K562 (cell line): ENCODE measurements around the gene ECSIT. TPM values are rescaled to one million over a fixed set of nuclear protein-coding genes. Genes with fewer than 3 reads are reported as not detected.

Experiments used
- CUX1 ChIP-seq: fragments of 200-800 bp; sonication (Bioruptor generic); IDR thresholded peaks from 2 replicates; pipeline ENCODE4 v1.6.1; 2016; ENCODE audit warnings: missing genetic modification characterization, missing compliant biosample characterization
- GABPB1 ChIP-seq: sonication (generic); formaldehyde crosslinking; IDR thresholded peaks from 2 replicates; pipeline ENCODE4 v1.8.0; 2022; ENCODE audit warnings: mild to moderate bottlenecking, missing genetic modification reagents
- ID3 ChIP-seq, 2 experiments: fragments of 250-450 bp in 1 of 2; fragments of 450-650 bp in 1 of 2; sonication (Bioruptor Pico) in 1 of 2; IDR thresholded peaks; 2 replicates each; pipeline versions ENCODE4 v1.6.1 to v1.8.0; 2016 to 2021; ENCODE audit warnings: mild to moderate bottlenecking in 2 of 2, moderate library complexity in 2 of 2, missing compliant biosample characterization in 1 of 2, missing genetic modification characterization in 1 of 2
- NR3C1 ChIP-seq: sonication (generic); formaldehyde crosslinking; IDR thresholded peaks from 2 replicates; pipeline ENCODE4 v1.8.1; 2022; ENCODE audit warnings: missing genetic modification reagents
- POLR2G ChIP-seq: fragments of 200-400 bp; formaldehyde crosslinking; IDR thresholded peaks from 2 replicates; pipeline ENCODE4 v1.6.1; 2017; ENCODE audit warnings: low read depth, mild to moderate bottlenecking, antibody characterized with exemption, low read length, moderate library complexity
- RREB1 ChIP-seq: fragments of 250-450 bp; sonication (Bioruptor Pico); IDR thresholded peaks from 2 replicates; pipeline ENCODE4 v1.4.0; 2020
- SRF ChIP-seq, 2 experiments: fragments of 250-450, 450-650 bp in 1 of 2; sonication (Bioruptor Pico) in 1 of 2; sonication (generic) in 1 of 2; formaldehyde crosslinking; IDR thresholded peaks; 2 replicates each; pipeline versions ENCODE4 v1.5.0 to v1.5.1; 2020 to 2022; ENCODE audit warnings: mild to moderate bottlenecking in 1 of 2, missing genetic modification reagents in 1 of 2
- STAG1 ChIP-seq: sonication (generic); formaldehyde crosslinking; IDR thresholded peaks from 2 replicates; pipeline ENCODE4 v1.5.0; 2020; ENCODE audit warnings: missing genetic modification reagents, borderline replicate concordance
- ZBTB9 ChIP-seq: fragments of 450-650 bp; formaldehyde crosslinking; IDR thresholded peaks from 2 replicates; pipeline ENCODE4 v1.4.0; 2020; ENCODE audit warnings: mild to moderate bottlenecking, moderate library complexity
- ZNF133 ChIP-seq: fragments of 250-450 bp; sonication (Bioruptor Pico); IDR thresholded peaks from 2 replicates; pipeline ENCODE4 v1.4.0; 2020; ENCODE audit warnings: mild to moderate bottlenecking
- ZNF197 ChIP-seq: fragments of 200-800 bp; sonication (Bioruptor generic); IDR thresholded peaks from 2 replicates; pipeline ENCODE4 v1.6.1; 2016; ENCODE audit warnings: low read depth, missing genetic modification characterization, missing compliant biosample characterization
- ZNF316 ChIP-seq: fragments of 450-650 bp; IDR thresholded peaks from 2 replicates; pipeline ENCODE4 v1.6.1; 2016
- polyA plus RNA-seq, 8 experiments: library from polyadenylated mRNA; depleted of rRNA in 4 of 8; stranded (reverse) in 5 of 8; unstranded in 3 of 8; fragments of >200 nt; fragmentation: Nextera tagmentation in 2 of 8; fragmentation: Illumina TruSeq in 1 of 8; extraction: Ambion mirVana in 2 of 8; extraction: Trizol in 1 of 8; gene quantifications; 2 replicates each; pipeline versions ENCODE4 v1.2.1 to v1.2.3, GENCODE V29; 2011 to 2014; ENCODE audit warnings: inconsistent platforms in 1 of 8, missing spikeins in 1 of 8
- total RNA-seq, 7 experiments: library from RNA; depleted of rRNA in 6 of 7; stranded (reverse); fragments of >200 nt in 6 of 7; fragmentation: Illumina TruSeq in 2 of 7; extraction: Trizol in 2 of 7; gene quantifications; 2 replicates each; pipeline versions ENCODE4 v1.2.1 to v1.2.3, GENCODE V29; 2011 to 2021; ENCODE audit warnings: low replicate concordance in 1 of 7

Gene ECSIT
- total and polyA plus RNA-seq, 9 of the 15 experiments (the other 6 are each of a cell fraction or from before 2014, with no cell fraction given): 1.1 to 82.5 (median 43.9) TPM

GRCh38 chr19:11479090-11479897 lies 49.6 kb downstream of the ECSIT start (continued):
- TF ChIP-seq ZBTB9 (CRISPR knock-in tag) (0 out of 2 replicates have a peak, but pooled peaks have one; percentile 31), ZNF316 (no peak), ID3 (CRISPR knock-in tag; IDR thresholded peaks at IDR 0.05) (no peak), ID3 (tag; IDR thresholded peaks at IDR 0.05) (no peak), RREB1 (CRISPR knock-in tag) (no peak), GABPB1 (CRISPR knock-in tag) (peak; percentile 53), SRF (CRISPR knock-in tag; IDR thresholded peaks at IDR 0.05) (peak in 1 of 2 experiments; percentile 50; a peak in 1 of 4 replicates), STAG1 (peak; percentile 39; the same call in 1 of the 2 replicates), CUX1 (CRISPR knock-in tag) (no peak), POLR2G (no peak), NR3C1 (CRISPR knock-in tag) (peak; percentile 96; the same call in 1 of the 2 replicates), ZNF133 (CRISPR knock-in tag) (no peak), ZNF197 (CRISPR knock-in tag) (no peak)
